HG02938 (cell line): ENCODE measurements around the gene PREPL.
"Not testable (repeated sequence)": the region's sequence is repeated elsewhere in the genome, so short reads cannot be mapped to it uniquely, and the experiment has no call there.

ENCODE experiments used
- ATAC-seq: cut with Tn5 transposase; IDR thresholded peaks from one replicate; pipeline ENCODE4 v1.9.1; 2021; ENCODE audit warnings: mild to moderate bottlenecking, moderate library complexity; ENCODE audit not compliant: unreplicated experiment

The PREPL gene

GRCh38 chr2:44361330-44362206 lies at the start of gene PREPL, which contains the start of gene CAMKMT:
TSS of gene PREPL (minus strand) at chr2:44361494. CDS start at chr2:44346342, 15,152 bp downstream.
TSS of gene CAMKMT (plus strand) at chr2:44361947.
- peak; percentile 74 for ATAC-seq

- ATAC-seq: no peak
Measured at GRCh38 chr2:44398243-44398897, 37.1 kb upstream of the PREPL start.

- no peak for ATAC-seq
Measured at GRCh38 chr2:44397447-44398175, 36.3 kb upstream of the PREPL start.

DNA sequence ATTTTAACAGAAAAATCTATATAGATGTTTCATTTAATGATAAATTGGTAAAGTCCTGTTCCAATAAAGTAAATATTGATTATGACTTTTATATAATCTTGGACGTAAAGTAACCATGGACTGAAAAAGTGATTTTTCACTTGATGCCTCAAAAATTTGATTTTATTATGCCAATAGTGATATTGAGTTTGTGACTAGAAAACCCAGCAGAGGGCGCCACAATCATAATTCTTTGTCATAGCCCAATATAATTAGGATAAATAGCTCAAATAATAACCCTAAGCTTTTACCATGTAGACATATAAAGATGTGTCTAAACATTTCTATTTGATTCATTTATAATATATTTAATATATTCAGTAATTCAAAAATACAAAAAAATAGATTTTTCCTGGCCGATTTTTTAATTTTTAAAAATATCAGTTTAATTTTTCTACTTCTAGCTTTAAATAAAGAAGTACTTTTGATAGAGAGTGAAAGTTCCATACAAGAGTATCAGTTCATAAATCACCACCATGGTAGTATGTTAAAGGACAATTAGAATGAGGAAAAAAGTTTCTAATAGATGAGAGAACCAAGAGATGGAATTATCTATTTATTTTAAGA lies 31.1 kb upstream of the PREPL start:
- ATAC-seq: no peak

GRCh38 chr2:44389895-44390294 lies 28.6 kb upstream of the PREPL start:
- ATAC-seq: no peak

DNA sequence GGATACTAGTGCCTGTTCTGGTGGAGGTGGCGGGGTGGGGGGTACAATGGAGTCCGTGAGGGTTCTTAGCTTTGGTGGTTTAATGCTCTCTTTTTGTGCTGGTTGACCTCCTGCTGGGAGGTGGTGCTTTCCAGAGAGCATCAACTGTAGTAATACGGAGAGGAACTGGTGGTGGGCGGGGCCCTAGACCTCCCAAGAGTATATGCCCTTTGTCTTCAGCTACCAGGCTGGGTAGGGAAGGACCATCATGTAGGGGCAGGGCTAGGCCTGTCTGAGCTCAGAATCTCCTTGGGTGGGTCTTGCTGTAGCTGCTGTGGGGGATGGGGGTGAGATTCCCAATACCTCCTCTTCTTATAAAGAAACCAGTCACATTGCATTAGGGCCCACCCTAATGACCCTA lies 27.6 kb upstream of the PREPL start:
- no peak for ATAC-seq

DNA sequence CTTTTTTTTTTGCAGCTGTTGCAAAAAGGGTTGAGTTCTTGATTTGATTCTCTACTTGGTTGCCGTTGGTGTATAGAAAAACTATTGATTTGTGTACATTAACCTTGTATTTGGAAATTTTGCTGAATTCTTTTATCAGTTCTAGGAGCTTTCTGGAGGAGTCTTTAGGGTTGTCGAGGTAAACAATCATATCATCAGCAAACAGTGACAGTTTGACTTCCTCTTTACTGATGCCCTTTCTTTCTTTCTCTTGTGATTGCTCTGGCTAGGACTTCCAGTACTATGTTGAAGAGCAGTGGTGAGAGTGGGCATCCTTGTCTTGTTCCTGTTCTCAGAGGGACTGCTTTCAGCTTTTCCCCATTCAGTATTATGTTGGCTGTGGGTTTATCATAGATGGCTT lies 23.9 kb upstream of the PREPL start:
- not testable (repeated sequence) for ATAC-seq

DNA sequence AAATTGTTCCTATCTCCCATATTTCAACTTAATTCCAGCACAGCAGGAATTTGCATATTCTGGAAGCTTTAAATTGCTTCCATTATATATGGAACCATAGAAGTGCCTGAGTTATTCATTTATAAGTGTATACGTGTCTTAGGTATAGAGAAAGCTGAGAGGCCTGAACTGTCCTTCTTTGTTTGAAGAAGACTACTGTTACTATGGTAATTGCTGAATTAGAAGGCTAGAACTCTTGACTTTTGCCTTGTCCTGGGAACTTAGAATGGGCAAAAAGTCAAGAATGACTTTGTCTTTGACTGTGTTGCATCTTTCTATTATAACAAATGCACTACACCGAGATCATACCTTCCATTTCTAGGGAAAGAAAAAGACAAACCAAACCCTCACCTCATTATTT lies 16.2 kb upstream of the PREPL start:
- ATAC-seq: no peak

GRCh38 chr2:44372246-44372645 lies 11.0 kb upstream of the PREPL start:
- ATAC-seq: no peak

- ATAC-seq: no peak
Measured at GRCh38 chr2:44371445-44371844, 10.2 kb upstream of the PREPL start.

DNA sequence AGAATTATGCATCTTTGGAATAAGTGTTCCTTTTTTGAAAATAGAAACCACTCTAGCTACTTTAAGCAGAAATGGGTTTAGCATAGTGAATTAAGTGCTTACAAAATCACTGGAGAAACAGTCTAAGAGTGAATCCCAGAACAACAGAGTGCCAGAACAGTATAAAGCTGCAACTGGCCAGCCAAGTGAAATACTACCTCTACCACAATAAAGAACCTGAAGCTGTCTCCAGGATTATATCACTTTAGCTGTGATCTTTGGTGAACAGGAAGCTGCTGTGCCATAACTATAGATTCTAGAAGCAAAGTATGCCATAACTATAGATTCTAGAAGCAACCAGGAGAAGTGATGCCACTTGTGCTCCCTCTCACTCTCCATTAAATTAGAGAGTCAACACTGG lies 8.1 kb upstream of the PREPL start:
- ATAC-seq: no peak

GRCh38 chr2:44367591-44367990 lies 6.3 kb upstream of the PREPL start:
- no peak for ATAC-seq

DNA sequence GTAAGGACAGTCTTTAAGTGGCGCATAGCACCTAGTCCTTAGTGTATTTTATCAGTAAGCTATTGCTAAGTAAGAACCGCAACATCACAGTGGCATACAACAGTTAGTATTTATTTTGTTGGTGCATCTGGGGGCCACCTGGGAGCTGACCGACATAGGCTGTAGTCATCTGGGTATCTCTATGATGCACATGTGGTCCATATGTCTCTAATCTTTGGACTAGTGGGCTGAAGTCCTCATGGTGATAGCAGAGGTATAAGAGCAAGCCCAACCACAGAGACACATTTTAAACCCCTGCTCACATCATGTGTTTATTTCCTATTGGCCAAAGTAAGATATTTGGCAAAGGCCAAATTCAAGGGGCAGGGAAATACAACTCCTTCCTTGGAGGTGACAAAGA lies 3.3 kb upstream of the PREPL start:
- no peak for ATAC-seq

DNA sequence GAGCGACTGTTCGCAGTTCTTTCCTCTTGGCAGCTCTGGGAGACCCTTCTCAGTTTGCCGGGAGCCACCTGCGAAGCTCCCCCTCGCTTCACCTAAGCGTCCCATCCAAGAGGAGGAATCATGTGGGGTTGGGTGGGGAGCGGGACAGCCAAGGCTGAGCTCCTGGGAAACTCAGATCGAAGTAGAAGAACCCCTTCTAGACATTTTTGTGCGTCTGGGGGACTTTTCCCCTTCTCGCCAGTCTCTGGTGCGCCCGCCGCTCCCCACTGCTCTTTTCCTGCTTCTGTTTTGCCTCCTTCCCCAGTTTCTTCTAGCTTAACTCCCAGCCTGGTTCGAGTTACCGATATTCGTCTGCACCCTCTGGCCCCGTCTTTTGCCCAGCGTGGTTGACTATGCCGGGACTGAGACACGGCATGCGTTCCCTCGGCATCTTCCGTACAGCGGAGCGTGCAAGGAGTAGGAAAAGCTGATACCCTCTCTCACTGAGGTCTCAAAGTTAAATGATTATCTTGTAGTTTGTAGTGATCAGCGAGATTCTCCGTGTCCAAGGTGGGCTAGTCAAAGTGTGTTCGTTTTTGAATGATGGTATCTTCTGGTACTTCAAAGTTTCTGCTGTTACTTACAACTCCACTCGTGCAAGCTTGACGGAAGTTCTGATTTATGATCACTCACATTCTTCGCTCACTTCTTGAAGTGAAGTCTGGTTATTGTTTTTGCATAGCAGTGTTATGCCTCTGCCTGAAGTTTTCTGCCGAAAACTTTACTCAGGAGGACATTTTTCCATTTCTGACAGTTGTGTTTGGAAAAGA lies 1.1 kb upstream of the PREPL start:
- peak; percentile 9 for ATAC-seq

GRCh38 chr2:44360749-44361329 lies 455 bp downstream of the PREPL start:
- no peak for ATAC-seq

- ATAC-seq: peak; percentile 30
Measured at GRCh38 chr2:44358503-44358902, 2.8 kb downstream of the PREPL start.

- ATAC-seq: no peak
Measured at GRCh38 chr2:44354761-44355160, 6.5 kb downstream of the PREPL start.

DNA sequence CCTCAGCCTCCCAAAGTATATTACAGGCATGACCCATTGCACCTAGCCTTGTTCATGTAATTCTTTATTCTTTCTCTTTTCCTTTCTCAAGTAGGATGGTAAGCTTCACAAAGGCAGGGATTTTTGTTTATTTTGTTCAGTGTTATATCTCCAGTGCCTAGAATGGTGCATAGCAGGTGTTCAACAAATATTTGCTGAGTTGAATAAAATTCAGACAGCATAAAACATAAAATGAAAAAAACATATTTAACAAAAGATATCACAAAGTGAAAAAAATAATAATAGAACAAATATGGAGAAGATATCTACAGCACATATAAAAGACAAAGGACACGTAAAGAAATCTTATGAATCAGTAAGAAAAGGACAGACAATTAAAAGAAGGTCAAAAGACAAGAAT lies 8.8 kb downstream of the PREPL start:
- no peak for ATAC-seq

DNA sequence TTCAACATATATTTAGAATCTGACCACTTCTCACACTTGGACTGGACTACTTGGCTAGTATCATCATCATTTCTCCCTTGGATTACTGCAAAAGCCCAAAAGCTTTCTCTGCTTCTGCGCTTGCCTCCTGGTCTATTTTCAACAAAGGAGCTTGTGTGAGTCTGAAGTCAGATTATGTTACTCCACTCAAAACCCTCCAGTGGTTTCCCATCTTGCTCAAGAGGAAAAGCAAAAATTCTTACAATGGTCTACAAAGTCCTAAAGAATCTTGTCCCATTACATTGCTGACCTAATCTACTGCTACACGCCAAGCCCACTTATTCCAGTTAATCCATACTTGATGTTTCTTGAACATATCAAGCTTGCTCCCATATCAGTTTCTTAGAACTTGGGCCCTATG lies 9.6 kb downstream of the PREPL start:
- no peak for ATAC-seq

- ATAC-seq: no peak
Measured at GRCh38 chr2:44351088-44351487, 10.2 kb downstream of the PREPL start.
